Peyer's patch (tissue), 4 donors: ENCODE measurements around the gene SCARB2. TPM values are rescaled to one million over a fixed set of nuclear protein-coding genes. Genes with fewer than 3 reads are reported as not detected.

Experiments used
- DNase-seq, 3 donors: peaks; one replicate each; pipeline ENCODE4 v3.0.0-alpha.2; 2017 to 2019
- H3K27ac ChIP-seq, 4 donors: fragments of 200-600 bp; sonication (generic); one replicate each; pipeline ENCODE4 v1.5.1; 2016 to 2019
- H3K27me3 ChIP-seq, 2 donors: fragments of 200-600 bp; sonication (generic); one replicate each; pipeline ENCODE4 v1.5.1; 2019
- H3K36me3 ChIP-seq, 3 donors: fragments of 200-600 bp; sonication (generic); one replicate each; pipeline ENCODE4 v1.5.1; 2016 to 2019
- H3K4me1 ChIP-seq, 4 donors: fragments of 200-600 bp; sonication (generic); one replicate each; pipeline ENCODE4 v1.5.1; 2016 to 2019
- H3K4me3 ChIP-seq, 4 donors: fragments of 200-600 bp; sonication (generic); 1 replicate in 3 of 4; 2 replicates in 1 of 4; pipeline ENCODE4 v1.5.1; 2016 to 2019; ENCODE audit warnings: mild to moderate bottlenecking in 1 of 4
- H3K9me3 ChIP-seq, 4 donors: fragments of 200-600 bp; sonication (generic); one replicate each; pipeline ENCODE4 v1.5.1; 2016 to 2019; ENCODE audit warnings: mild to moderate bottlenecking in 1 of 4
- CTCF ChIP-seq, 6 experiments: fragments of 450-650 bp in 4 of 6; fragments of 200-600 bp in 2 of 6; sonication (generic) in 1 of 6; IDR thresholded peaks; one replicate each; pipeline ENCODE4 v1.5.1; 2017 to 2019; ENCODE audit warnings: antibody characterized with exemption in 6 of 6, mild to moderate bottlenecking in 3 of 6, moderate library complexity in 1 of 6
- POLR2A ChIP-seq, 2 donors: fragments of 450-650 bp; IDR thresholded peaks; one replicate each; pipeline ENCODE4 v1.5.1; 2017; ENCODE audit warnings: antibody characterized with exemption in 2 of 2, mild to moderate bottlenecking in 2 of 2, moderate library complexity in 2 of 2
- total RNA-seq, 4 donors: library from RNA; depleted of rRNA; stranded (reverse); fragments of >200 nt; gene quantifications; one replicate each; pipeline ENCODE4 v1.1.0, GENCODE V29; 2016

The SCARB2 gene
- total RNA-seq, 4 donors from 2014 or later = 40.4 to 225 (median 170) TPM

GRCh38 chr4:76232681-76233080 lies 19.1 kb upstream of the SCARB2 start:
- Histone ChIP-seq H3K9me3 (peaks cover 0 to 6% (median 0%) of the 10 kb centered on the region in 4 donors), H3K27ac (no peak overlapping the region), H3K4me1 (no peaks in the 10 kb centered on the region), H3K4me3 (no peak overlapping the region), H3K36me3 (no peaks in the 10 kb centered on the region), H3K27me3 (no peaks in the 10 kb centered on the region)
- DNase-seq = no peak
- no peak for TF ChIP-seq CTCF (IDR thresholded peaks at IDR 0.05)
- no peak for TF ChIP-seq POLR2A (IDR thresholded peaks at IDR 0.05)

- Histone ChIP-seq H3K27ac (peak overlapping the region in 2 of 4 donors; percentile 5 to 35), H3K27me3 (no peaks in the 10 kb centered on the region), H3K4me1 (no peaks in the 10 kb centered on the region), H3K9me3 (peaks cover 0 to 6% (median 0%) of the 10 kb centered on the region in 4 donors), H3K36me3 (no peaks in the 10 kb centered on the region), H3K4me3 (no peak overlapping the region)
- no peak for TF ChIP-seq POLR2A (IDR thresholded peaks at IDR 0.05)
- no peak for TF ChIP-seq CTCF (IDR thresholded peaks at IDR 0.05)
- DNase-seq = peak in 2 of 3 donors; percentile 61 to 76
Measured at GRCh38 chr4:76226418-76226817, 12.8 kb upstream of the SCARB2 start.

GRCh38 chr4:76224171-76224570 lies 10.5 kb upstream of the SCARB2 start:
- Histone ChIP-seq H3K27me3 (no peaks in the 10 kb centered on the region), H3K36me3 (no peaks in the 10 kb centered on the region), H3K27ac (no peak overlapping the region), H3K4me3 (no peak overlapping the region), H3K4me1 (no peaks in the 10 kb centered on the region), H3K9me3 (peaks cover 0 to 3% (median 0%) of the 10 kb centered on the region in 4 donors)
- DNase-seq = no peak
- no peak for TF ChIP-seq POLR2A (IDR thresholded peaks at IDR 0.05)
- TF ChIP-seq CTCF (IDR thresholded peaks at IDR 0.05) = no peak

- no peak for DNase-seq
- Histone ChIP-seq H3K9me3 (no peaks in the 10 kb centered on the region), H3K4me3 (no peak overlapping the region), H3K4me1 (peaks cover 3 to 30% (median 4%) of the 10 kb centered on the region in 4 donors), H3K27ac (peak overlapping the region in 3 of 4 donors; percentile 18 to 28 (median 26)), H3K36me3 (no peaks in the 10 kb centered on the region), H3K27me3 (no peaks in the 10 kb centered on the region)
- TF ChIP-seq CTCF (IDR thresholded peaks at IDR 0.05) (no peak), POLR2A (IDR thresholded peaks at IDR 0.05) (no peak)
Measured at GRCh38 chr4:76219299-76220055, 5.9 kb upstream of the SCARB2 start.

- Histone ChIP-seq H3K9me3 (no peaks in the 10 kb centered on the region), H3K27ac (peak overlapping the region in 2 of 4 donors; percentile 26 to 79), H3K4me3 (no peak overlapping the region), H3K4me1 (peaks cover 4 to 38% (median 7%) of the 10 kb centered on the region in 4 donors), H3K27me3 (no peaks in the 10 kb centered on the region), H3K36me3 (no peaks in the 10 kb centered on the region)
- no peak for TF ChIP-seq CTCF (IDR thresholded peaks at IDR 0.05)
- TF ChIP-seq POLR2A (IDR thresholded peaks at IDR 0.05) = no peak
- no peak for DNase-seq
Measured at GRCh38 chr4:76216975-76217814, 3.6 kb upstream of the SCARB2 start.
